PC-9 (cell line): ENCODE results near the gene TANC1. TPM values are rescaled to one million over a fixed set of nuclear protein-coding genes. Genes with fewer than 3 reads are reported as not detected.

Experiments used
- BruUV-seq: library from RNA; stranded (reverse); fragments of 400-500 nt; replicated peaks from 2 replicates; lab custom pipeline; 2021; lab: Mats Ljungman, UMichigan
- CTCF ChIA-PET: fragments of 300-600 bp; sonication (Branson Sonifier 250); formaldehyde crosslinking; loops from one replicate; lab custom pipeline; 2022; ENCODE audit warnings: antibody characterized with exemption; lab: Charles Lee
- POLR2A ChIA-PET: fragments of 300-600 bp; sonication (Branson Sonifier 250); formaldehyde crosslinking; loops from one replicate; lab custom pipeline; 2022; ENCODE audit warnings: antibody characterized with exemption; ENCODE audit not compliant: unreplicated experiment; lab: Charles Lee
- DNase-seq, 2 experiments: peaks; one replicate each; pipeline versions ENCODE4 v3.0.0 to v3.0.0-alpha.2; 2015 to 2022; ENCODE audit warnings: mixed read lengths in 1 of 2
- H2AFZ ChIP-seq: fragments of 200-600 bp; sonication (generic); 2 replicates; pipeline ENCODE4 v1.8.1; 2017; ENCODE audit warnings: antibody characterized with exemption
- H3F3A ChIP-seq: fragments of 200-600 bp; sonication (generic); 2 replicates; pipeline ENCODE4 v1.8.1; 2017; ENCODE audit warnings: antibody characterized with exemption, mild to moderate bottlenecking, low read depth; ENCODE audit not compliant: insufficient read depth
- H3K27ac ChIP-seq: fragments of 200-600 bp; sonication (generic); 2 replicates; pipeline ENCODE4 v1.6.1; 2016; ENCODE audit warnings: mixed run types
- H3K27me3 ChIP-seq: fragments of 200-600 bp; sonication (generic); 2 replicates; pipeline ENCODE4 v1.6.1; 2016; ENCODE audit warnings: low read depth, mixed run types; ENCODE audit not compliant: insufficient read depth
- H3K36me3 ChIP-seq: fragments of 200-600 bp; sonication (generic); 2 replicates; pipeline ENCODE4 v1.6.1; 2016; ENCODE audit warnings: low read depth, mixed run types
- H3K4me1 ChIP-seq: fragments of 200-600 bp; sonication (generic); replicated peaks from 2 replicates; pipeline ENCODE4 v1.6.1; 2016; ENCODE audit warnings: mixed run types; ENCODE audit not compliant: insufficient read depth
- H3K4me2 ChIP-seq: fragments of 200-600 bp; sonication (generic); 2 replicates; pipeline ENCODE4 v1.6.1; 2017; ENCODE audit warnings: mixed run types
- H3K4me3 ChIP-seq: fragments of 200-600 bp; sonication (generic); 2 replicates; pipeline ENCODE4 v1.6.1; 2016; ENCODE audit warnings: mixed run types
- H3K79me2 ChIP-seq: fragments of 200-600 bp; sonication (generic); 2 replicates; pipeline ENCODE4 v1.6.1; 2017; ENCODE audit warnings: low read depth, mixed run types
- H3K9me2 ChIP-seq: fragments of 200-600 bp; sonication (generic); 2 replicates; pipeline ENCODE4 v1.8.1; 2017; ENCODE audit warnings: mild to moderate bottlenecking; ENCODE audit not compliant: insufficient read depth
- H3K9me3 ChIP-seq: fragments of 200-600 bp; sonication (generic); 2 replicates; pipeline ENCODE4 v1.8.1; 2016; ENCODE audit warnings: low read depth; ENCODE audit not compliant: insufficient read depth
- H4K20me1 ChIP-seq: fragments of 200-600 bp; sonication (generic); 2 replicates; pipeline ENCODE4 v1.8.1; 2017; ENCODE audit not compliant: insufficient read depth
- CTCF ChIP-seq: fragments of 200-600 bp; sonication (generic); conservative IDR thresholded peaks from 2 replicates; pipeline ENCODE4 v1.6.1; 2017; ENCODE audit warnings: mixed run types, antibody characterized with exemption, mild to moderate bottlenecking, moderate library complexity
- EZH2 ChIP-seq: fragments of 200-600 bp; sonication (generic); IDR thresholded peaks from 2 replicates; pipeline ENCODE4 v1.8.0; 2017; ENCODE audit warnings: antibody characterized with exemption, low read depth
- intact Hi-C: fragments of 100-400 bp; cut with micrococcal nuclease; formaldehyde crosslinking; loops from one replicate; pipeline ENCODE4 v1.10.0; 2022; ENCODE audit not compliant: unreplicated experiment
- total RNA-seq: library from RNA; stranded (reverse); gene quantifications from 2 replicates; pipeline ENCODE4 v1.2.3, GENCODE V29; 2021

TANC1 gene
- total RNA-seq, 1 experiment from 2014 or later, result 26.0 TPM

GRCh38 chr2:159137511-159138241 is 169.2 kb downstream of the TANC1 start:
- CTCF ChIA-PET, result no interaction called here
- TF ChIP-seq EZH2, result no peak
- no peak for TF ChIP-seq CTCF
- Histone ChIP-seq H3K27me3 (no peaks in the 10 kb centered on the region), H3K79me2 (0 out of 2 replicates have a peak, but pooled peaks cover 3% of the 10 kb centered on the region), H3K4me2 (no peak overlapping the region), H3F3A (no peaks in the 10 kb centered on the region), H3K9me2 (no peaks in the 10 kb centered on the region), H2AFZ (no peak overlapping the region), H3K4me1 (no peaks in the 10 kb centered on the region), H3K27ac (no peak overlapping the region), H3K36me3 (no peaks in the 10 kb centered on the region), H3K4me3 (no peak overlapping the region), H4K20me1 (no peaks in the 10 kb centered on the region), H3K9me3 (no peaks in the 10 kb centered on the region)
- no peak for DNase-seq
- intact Hi-C loops, result no loop called here
- POLR2A ChIA-PET, result no interaction called here
- BruUV-seq, result no TSS peak

- no TSS peak for BruUV-seq
- no peak for TF ChIP-seq EZH2
- TF ChIP-seq CTCF, result no peak
- H3K36me3 ChIP-seq, result no peaks in the 10 kb centered on the region
- H3K9me2 ChIP-seq, result no peaks in the 10 kb centered on the region
- intact Hi-C loops, result no loop called here
- no peak for DNase-seq
- H3K9me3 ChIP-seq, result no peaks in the 10 kb centered on the region
- H3K27me3 ChIP-seq, result no peaks in the 10 kb centered on the region
- CTCF ChIA-PET, result no interaction called here
- no peak overlapping the region for H3K4me3 ChIP-seq
- H3K4me2 ChIP-seq, result no peak overlapping the region
- H3F3A ChIP-seq, result no peaks in the 10 kb centered on the region
- H4K20me1 ChIP-seq, result no peaks in the 10 kb centered on the region
- H3K4me1 ChIP-seq, result no peaks in the 10 kb centered on the region
- POLR2A ChIA-PET, result no interaction called here
- no peaks in the 10 kb centered on the region for H3K79me2 ChIP-seq
- no peak overlapping the region for H3K27ac ChIP-seq
- H2AFZ ChIP-seq, result no peak overlapping the region
These were observed 170.3 kb downstream of the TANC1 start for GRCh38 chr2:159138642-159139182.

- no TSS peak for BruUV-seq
- no peaks in the 10 kb centered on the region for H3K9me3 ChIP-seq
- no peak overlapping the region for H2AFZ ChIP-seq
- no peaks in the 10 kb centered on the region for H3F3A ChIP-seq
- H3K4me1 ChIP-seq, result no peaks in the 10 kb centered on the region
- H3K27me3 ChIP-seq, result no peaks in the 10 kb centered on the region
- no peaks in the 10 kb centered on the region for H3K79me2 ChIP-seq
- POLR2A ChIA-PET, result no interaction called here
- intact Hi-C loops, result no loop called here
- H3K9me2 ChIP-seq, result no peaks in the 10 kb centered on the region
- CTCF ChIA-PET, result no interaction called here
- DNase-seq, result no peak
- no peak overlapping the region for H3K27ac ChIP-seq
- no peaks in the 10 kb centered on the region for H4K20me1 ChIP-seq
- no peak overlapping the region for H3K4me2 ChIP-seq
- H3K36me3 ChIP-seq, result no peaks in the 10 kb centered on the region
- no peak for TF ChIP-seq EZH2
- no peak for TF ChIP-seq CTCF
- no peak overlapping the region for H3K4me3 ChIP-seq
These were observed 170.9 kb downstream of the TANC1 start for GRCh38 chr2:159139216-159139933.
